GM19043 (cell line): ENCODE results near the gene CD69.
A peak's percentile ranks its signal among the peaks of the same experiment; 100 is the strongest.
"Not testable (repeated sequence)": the region's sequence is repeated elsewhere in the genome, so short reads cannot be mapped to it uniquely, and the experiment has no call there.

Source experiments
- ATAC-seq: cut with Tn5 transposase; IDR thresholded peaks from one replicate; pipeline ENCODE4 v1.9.1; 2021; ENCODE audit warnings: low read depth; ENCODE audit not compliant: unreplicated experiment

The CD69 gene

DNA sequence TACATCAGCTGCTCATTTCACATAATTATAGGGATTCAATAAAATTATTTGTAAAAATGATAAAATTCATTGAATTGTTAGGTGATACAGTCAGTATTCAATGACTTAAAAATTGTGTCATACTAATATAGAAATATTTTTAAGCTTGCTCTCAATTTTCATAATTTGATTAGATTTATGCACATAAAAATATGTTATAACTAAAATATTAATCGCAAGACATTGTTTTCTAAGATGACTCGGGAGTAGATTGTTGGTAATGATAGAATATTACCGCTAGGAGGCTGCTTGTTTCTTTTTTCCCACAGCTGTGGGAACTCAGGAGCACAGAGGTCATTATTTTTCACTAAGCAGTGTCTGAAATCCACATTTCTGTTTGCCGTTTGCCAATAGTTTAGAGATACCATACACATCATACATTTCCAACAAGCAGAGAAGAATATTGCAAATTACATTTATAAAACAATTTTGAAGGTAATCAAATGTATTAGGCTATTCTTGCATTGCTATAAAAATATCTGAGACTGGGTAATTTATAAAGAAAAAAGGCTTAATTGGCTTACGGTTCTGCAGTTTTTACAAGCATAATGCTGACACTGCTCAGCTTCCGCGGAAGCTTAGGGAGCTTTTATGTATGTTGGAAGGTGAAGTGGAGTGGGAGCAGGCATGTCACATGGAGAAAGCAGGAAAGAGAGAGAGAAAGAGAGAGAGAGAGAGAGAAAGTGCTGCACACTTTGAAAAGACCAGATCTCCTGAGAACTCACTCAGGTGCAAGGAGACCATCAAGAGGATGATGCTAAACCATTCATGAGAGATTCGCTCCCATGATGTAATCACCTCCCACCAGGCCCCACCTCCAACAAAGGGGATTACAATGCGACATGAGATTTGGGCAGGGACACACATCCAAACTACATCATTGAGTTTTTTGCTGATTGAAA, 9.2 kb downstream of the CD69 start:
- ATAC-seq, result no peak

DNA sequence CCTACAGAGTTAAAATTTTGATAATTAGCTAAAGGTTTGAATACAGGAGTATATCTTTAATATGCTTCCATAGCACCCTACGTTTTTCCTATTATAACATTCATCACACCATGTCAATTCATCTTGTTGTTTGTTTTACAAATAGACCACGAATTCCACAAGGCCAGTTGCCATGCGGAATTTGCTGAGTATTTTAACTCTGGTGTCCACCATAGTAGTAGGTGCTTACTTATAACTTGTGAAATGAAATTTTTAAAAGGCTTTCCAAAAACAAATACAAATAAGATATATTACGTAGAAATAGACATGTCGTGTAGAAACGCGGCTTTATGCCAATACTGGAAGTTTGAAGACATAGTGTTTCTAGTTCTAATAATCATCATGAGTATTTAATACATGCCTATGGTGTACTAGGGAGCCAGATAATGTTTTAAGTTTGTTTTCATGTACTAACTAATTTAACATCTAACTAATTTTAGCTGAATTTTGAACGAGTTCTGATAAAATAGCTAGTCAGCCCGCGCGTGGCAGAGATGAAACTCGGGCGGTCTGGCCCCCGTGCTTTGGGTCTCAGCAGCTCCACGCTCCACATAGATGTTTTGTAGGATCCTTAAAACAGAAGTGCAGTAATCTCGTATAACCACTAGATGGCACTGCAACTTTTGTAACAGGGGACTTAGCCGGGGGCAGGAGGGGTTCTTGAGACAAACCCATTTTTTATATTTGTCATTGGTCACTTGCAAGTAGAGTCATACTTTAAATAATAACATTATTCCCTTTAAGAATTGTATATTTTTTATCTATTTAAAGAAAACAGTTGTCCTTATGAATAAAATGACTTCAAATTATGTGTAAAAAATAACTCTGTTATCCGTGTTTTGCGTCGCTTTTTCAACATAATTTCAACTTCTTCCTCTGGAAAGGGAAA, 10.2 kb downstream of the CD69 start:
- ATAC-seq, result peak; percentile 45

DNA sequence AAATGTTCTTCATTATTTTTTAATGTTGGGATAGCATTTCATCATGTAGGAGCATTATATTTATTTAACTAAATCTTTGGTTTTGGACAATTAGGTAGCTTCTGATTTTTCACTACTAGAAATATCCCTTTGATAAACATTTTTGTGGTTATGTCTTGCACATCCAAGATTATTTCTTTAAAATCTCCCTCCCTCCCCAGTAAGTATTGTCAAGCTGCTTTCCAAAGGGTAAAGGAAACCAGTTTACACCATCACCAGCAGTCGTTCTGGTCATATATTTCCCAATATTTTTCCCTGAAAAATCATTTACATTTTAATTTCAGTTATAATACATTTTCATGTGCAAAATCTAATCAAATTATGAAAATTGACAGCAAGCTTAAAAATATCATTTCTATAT, 11.1 kb downstream of the CD69 start:
- no peak for ATAC-seq

DNA sequence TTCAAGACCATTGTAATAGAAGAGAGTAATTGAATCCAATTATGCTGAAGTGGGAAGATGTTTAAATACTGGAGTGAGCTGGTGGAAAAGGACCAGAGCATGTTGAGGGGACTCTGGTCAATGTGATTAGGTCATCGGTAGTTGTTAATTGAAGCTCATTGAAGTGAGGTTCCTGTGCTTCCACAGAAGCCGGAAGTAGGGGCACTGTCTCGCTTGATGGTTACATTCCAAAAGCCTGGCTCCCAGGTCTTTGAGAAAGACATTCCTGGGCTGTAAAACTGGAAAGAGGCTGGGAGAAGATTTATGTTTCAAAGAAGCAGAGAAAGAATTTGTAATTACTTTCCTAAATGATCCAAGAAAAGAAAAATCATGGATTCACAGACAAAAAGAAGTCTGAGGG, 15.5 kb downstream of the CD69 start:
- no peak for ATAC-seq

DNA sequence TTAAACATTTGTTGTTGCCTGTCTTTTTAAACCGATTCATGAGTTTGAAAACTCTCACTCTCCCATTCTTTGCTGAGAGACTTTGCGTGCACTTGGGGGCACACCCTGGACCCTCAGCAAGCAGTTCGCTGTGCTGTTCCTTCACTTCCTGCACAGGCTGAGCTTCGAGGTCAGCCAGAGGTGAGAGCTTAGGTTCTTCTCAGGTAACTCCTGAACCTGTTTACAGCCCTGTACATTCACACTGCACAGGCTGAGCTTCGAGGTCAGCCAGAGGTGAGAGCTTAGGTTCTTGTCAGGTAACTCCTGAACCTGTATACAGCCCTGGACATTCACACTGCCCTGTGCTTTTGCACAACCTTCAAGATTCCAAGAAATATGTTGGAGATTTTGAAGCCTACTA, 18.0 kb downstream of the CD69 start:
- ATAC-seq, result no peak

DNA sequence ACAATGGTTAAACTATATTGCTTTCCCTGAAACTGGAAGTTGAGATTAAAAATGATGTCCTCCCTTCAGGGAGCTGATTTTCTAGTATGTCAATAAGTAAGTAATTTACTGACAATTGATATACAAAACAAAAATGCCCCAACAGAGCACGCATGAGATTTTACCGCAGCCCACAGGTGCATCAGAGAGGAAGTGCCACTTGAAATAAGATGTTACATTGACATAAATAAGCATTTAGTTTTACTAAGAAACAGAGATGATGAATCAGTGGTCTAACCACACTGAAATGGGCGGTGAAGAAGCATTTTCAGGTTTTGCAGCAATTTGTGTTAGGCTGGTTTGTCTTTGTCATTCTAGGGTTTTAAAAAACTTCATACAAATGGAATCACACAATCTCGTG, 19.0 kb downstream of the CD69 start:
- peak; percentile 75 for ATAC-seq

DNA sequence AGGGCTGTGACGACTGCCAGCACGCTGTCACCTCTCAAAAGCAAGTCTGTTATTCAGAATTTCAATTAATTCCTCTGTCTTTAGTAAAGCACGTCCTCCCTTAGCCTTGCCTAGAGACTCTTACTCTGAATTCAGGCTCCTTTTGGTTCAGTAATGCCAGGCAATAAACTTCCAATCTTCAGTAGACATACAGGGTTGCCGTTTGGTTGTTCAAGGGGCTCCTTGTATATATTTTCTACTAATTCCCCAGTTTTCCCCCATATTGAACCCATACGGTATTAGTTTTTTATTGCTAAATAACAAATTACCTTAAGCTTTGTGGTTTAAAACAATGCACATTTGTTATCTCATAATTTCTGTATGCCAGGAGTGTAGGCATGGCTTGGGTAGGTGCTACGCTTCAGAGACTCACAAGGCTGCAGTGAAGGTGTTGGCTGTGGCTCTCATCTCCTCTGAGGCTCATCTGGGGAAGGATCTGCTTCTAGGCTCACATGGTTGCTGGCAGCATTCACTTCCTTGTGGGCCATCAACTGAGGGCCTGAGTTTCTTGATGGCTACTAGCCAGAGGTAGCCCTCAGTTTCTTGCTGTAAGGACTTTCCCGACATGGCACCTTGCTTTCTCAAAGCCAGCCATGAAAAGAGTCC, 20.5 kb downstream of the CD69 start:
- ATAC-seq, result no peak

DNA sequence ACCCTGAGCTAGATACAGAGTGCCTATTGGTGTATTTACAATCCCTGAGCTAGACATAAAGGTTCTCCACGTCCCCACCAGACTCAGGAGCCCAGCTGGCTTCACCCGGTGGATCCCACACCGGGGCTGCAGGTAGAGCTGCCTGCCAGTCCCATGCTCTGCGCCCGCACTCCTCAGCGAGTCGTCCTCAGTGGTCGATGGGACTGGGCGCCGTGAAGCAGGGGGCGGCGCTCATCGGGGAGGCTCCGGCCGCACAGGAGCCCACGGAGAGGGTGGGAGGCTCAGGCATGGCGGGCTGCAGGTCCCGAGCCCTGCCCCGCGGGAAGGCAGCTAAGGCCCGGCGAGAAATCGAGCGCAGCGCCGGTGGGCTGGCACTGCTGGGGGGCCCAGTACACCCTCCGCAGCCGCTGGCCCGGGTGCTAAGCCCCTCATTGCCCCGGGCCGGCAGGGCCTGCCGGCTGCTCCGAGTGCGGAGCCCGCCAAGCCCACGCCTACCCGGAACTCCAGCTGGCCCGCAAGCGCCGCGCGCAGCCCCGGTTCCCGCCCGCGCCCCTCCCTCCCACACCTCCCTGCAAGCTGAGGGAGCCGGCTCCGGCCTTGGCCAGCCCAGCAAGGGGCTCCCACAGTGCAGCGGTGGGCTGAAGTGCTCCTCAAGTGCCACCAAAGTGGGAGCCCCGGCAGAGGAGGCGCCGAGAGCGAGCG, 21.1 kb downstream of the CD69 start:
- ATAC-seq, result not testable (repeated sequence)

DNA sequence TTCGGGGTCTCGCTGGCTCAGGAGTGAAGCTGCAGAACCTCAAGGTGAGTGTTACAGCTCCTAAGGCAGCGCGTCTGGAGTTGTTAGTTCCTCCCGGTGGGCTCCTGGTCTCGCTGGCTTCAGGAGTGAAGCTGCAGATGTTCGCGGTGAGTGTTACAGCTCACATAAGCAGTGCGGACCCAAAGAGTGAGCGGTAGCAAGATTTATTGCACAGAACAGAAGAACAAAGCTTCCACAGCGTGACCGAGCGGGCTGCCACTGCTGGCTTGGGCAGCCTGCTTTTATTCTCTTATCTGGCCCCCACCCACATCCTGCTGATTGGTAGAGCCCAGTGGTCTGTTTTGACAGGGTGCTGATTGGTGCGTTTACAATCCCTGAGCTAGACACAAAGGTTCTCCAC, 21.8 kb downstream of the CD69 start:
- not testable (repeated sequence) for ATAC-seq

DNA sequence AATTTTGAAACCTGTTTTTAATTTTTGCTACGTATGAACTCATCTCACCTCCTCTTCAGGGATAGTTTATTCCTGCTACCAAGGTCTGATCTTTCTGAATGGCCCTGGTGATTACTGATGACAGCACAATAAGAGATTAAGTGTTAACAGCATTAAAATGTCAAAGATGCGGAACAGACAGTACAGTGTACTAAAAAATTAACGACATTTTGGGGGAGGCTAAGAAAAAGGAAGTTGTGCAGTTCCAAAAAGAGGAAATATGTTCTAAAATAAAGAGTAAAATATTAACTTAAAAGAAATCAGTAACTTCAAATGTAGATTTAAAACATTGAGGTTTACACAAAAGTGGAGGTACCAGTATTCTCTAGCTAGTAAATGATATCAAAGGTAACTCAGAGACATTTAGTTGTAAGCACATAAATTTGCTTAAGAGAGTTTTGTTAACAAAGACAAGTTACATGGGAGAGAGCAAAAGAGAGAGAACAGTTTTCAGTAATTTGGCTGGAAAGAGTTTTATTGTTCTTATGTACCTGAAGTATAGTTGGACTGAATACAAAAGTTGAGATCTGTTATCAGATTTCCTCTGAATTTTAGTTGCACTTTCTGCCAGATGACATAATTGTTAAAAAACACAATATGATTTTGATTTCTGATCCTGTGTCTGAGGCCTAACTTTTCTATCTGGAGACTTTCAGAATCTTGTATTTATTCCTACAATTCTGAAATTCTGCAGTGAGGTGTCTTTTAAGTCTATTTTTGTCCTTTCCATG, 23.6 kb downstream of the CD69 start:
- ATAC-seq, result no peak

DNA sequence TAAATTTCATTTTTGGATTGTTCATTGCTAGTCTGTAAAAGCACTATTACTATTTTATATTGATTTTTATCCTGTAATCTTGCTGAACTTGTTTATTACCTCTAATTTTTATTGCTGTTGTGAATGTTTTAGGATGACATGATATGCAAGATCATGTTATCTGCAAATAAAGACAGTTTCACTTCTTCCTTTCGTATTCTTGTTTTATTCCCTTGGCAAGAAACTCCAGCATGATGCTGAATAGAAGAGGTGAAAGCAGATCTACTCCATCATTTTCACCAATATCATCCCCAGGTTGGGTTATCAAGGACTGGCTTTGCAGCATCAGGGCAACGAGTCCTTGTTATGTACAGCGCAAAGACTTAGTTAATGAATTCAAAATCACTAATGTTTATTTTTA, 25.1 kb downstream of the CD69 start:
- ATAC-seq, result no peak

DNA sequence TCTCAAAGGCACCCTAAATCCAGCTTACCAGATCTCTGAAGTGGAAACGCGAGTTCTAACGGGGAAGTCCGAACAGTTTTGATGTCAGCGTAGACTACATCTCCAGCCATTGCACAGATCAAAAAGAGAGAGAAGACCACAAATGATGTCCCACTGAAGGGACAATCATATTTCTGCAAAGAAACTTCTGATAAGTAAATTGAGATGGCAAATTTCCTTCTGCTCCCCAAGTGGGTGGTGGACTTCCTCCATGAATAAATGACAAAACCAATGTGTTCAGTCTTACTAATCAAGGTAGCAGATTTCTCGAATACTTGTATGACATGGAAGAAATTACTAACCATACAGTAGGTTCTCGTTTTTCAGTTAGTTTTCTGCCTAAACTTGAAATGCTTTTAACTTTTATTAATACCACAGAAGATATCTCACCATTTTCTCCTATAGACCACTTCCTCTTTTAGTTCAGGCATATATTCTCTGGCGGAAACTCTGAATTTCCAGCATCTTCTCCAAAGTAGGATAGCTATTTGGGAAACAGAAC, 27.7 kb downstream of the CD69 start, which contains the start of gene CLECL1:
TSS of gene CLECL1 (minus strand) at position 177 of the 541 bp plus-strand sequence.
- ATAC-seq, result no peak

DNA sequence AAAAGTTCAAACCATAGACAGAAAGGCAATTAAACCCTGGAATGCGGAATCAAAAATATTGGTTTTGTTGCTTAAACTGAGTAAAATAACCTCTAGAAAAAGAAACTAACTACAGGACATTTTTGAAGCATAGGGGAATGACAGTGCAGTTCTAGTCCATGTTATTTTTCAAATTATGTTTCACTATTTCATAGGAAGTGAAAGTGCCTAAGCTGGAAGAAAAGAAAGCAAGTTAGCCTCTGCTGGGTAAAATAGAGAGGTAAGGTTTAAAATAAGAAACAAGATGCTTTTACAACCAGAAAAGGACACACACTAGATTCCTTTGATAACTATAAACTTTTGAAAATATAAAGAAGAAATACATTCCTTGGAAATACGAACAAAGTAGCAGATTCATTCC, 28.9 kb downstream of the CD69 start:
- ATAC-seq, result peak; percentile 46

DNA sequence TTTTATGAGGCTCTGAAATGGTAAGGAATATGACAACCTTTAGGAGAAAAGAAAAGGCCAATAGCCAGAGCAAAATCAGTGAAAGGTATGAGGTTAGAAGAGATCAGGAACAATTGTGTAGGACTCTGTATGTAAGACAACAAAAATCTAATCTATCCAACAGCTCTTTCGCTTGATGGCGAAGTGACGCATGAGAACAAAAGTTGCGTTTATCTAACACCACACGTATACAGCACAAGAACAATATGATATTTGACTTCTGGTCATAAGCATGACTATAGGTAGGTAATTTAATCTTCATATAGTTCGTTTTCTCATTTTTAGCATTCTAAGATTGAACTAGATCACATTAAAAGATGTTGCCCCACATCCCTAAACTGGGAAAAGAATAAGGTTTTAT, 29.3 kb downstream of the CD69 start:
- ATAC-seq, result no peak

DNA sequence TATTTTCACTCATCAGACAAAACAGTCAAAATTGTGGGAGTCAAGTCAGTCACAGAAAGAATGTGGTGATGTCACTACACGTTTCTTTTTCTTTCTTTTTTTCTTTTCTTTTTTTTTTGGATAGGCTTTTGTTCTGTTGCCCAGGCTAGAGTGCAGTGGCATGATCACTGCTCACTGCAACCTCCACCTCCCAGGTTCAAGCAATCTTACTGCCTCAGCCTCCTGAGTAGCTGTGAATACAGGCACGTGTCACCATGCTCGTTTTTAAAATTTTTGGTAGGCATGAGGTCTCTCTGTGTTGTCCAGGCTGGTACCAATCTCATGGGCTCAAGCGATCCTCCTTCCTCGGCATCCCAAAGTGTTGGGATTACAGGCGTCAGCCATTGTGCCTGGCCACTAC, 30.1 kb downstream of the CD69 start:
- no peak for ATAC-seq

DNA sequence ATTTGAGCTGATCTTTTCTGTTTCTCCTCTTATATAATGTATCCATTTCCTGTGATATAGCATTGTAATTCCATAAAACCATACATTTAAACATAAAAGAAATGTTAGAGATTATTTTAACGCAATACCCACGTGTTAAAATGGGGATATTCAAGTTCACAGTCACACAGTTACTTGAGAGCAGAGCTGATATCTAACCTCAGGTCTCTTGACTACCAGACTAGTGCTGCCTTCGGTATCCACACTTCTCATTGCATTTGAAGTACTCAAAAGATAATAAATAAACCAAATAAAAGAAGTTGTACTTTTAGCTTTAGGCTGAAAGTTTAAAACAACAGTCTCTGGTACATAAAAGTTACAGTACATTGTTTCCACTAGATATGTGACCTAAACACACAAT, 30.7 kb downstream of the CD69 start:
- no peak for ATAC-seq

DNA sequence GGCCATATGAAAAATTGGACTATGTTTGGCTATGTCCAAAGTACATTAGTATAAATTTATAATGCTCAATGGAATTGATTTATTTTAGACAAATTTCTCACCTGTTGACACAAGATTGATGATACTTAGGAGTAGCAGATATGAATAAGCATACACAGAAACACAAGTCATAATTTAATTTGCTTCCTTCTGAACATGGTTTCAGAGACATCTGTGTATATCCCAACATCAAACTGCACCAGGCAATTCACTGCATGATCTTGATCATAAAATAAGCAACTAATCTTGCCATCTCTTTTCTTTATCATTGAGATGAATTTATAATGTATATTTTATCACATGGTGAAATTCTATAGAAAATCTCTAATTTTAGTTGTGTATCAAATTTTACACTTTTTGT, 31.6 kb downstream of the CD69 start:
- no peak for ATAC-seq

DNA sequence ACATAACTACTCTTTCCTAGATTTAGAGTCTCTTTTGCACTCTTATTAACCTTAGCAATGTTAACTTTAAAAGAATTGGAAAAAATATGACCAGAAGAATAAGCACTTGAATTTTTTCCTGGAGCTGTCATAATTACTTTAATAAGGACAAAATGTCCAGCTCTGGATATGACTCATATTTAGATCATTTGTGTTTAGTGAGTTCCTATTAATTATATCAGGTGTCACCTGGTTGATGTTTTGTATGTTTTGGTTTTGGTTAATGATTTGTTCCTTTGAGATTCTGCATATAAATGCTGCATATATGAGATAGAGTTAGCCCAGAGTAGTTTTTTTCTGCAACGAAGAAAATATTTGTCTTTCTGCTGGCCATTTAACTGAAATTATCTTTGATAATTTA, 32.9 kb downstream of the CD69 start:
- no peak for ATAC-seq

DNA sequence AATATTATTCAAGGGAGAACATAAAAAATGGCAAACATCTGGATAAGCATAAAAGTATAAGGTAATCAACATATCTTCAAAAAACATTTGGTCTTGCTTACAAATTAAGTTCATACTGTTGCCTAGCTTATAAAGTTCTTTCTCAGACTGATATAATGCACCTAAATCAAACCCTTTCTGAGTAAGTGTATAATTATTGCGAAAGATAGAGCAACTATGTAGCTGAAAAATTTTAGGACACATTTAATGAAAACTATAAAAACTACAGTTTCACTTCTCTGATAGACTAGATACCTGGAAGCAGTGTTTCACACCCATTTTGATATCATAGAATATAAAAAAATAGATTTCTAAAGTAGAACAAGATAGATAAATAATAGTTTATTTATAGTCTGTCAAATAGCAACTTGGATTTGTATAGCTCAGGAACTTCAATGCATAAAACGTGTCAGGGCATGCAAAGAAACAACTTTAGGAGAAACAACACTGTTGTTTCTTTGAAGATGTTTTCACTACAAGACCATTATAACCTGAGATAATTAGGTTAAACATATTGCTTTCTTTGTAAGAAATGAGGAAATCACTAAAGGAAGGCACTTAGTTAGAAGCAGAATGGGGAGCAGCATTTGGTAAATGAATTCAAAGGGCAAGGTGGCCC, 35.4 kb downstream of the CD69 start:
- no peak for ATAC-seq
